ENCODE data around the gene PCSK6. TPM values are rescaled to one million over a fixed set of nuclear protein-coding genes. Genes with fewer than 3 reads are reported as not detected.
"Not testable (repeated sequence)": the region's sequence is repeated elsewhere in the genome, so short reads cannot be mapped to it uniquely, and the experiment has no call there.

The PCSK6 gene
- total RNA-seq, 4 donors from 2014 or later: 12.8 to 23.2 (median 18.4) TPM

GRCh38 chr15:101378171-101378755 lies 111.2 kb downstream of the PCSK6 start:
- H3K36me3 ChIP-seq: no peaks in the 10 kb centered on the region
- WGBS, 2 donors (ENCODE audit: low coverage in 1 of 2): 85 to 91% methylated on average over 7 to 8 of the region's 10 CpGs
- no peak overlapping the region for H3K4me3 ChIP-seq
- ATAC-seq: no peak
- no peak overlapping the region for H3K27ac ChIP-seq
- H3K9me3 ChIP-seq: no peaks in the 10 kb centered on the region
- H3K27me3 ChIP-seq: peaks cover 6% of the 10 kb centered on the region
- TF ChIP-seq EP300 (IDR thresholded peaks at IDR 0.05) (no peak), POLR2A (IDR thresholded peaks at IDR 0.05) (no peak), CTCF (IDR thresholded peaks at IDR 0.05) (no peak), POLR2AphosphoS5 (IDR thresholded peaks at IDR 0.05) (no peak)
- H3K4me1 ChIP-seq: no peaks in the 10 kb centered on the region

GRCh38 chr15:101376615-101377395 lies 112.7 kb downstream of the PCSK6 start:
- no peak for ATAC-seq
- 80 to 88% methylated on average over 1 of the region's 14 CpGs for WGBS, 2 donors (ENCODE audit: low coverage in 1 of 2)
- TF ChIP-seq CTCF (IDR thresholded peaks at IDR 0.05) (no peak), EP300 (IDR thresholded peaks at IDR 0.05) (no peak), POLR2AphosphoS5 (IDR thresholded peaks at IDR 0.05) (no peak), POLR2A (IDR thresholded peaks at IDR 0.05) (no peak)

GRCh38 chr15:101375006-101375405 lies 114.5 kb downstream of the PCSK6 start:
- WGBS, 2 donors (ENCODE audit: low coverage in 1 of 2): 86% methylated on average over 5 to 15 of the region's 15 CpGs
- H3K4me3 ChIP-seq, ATAC-seq, H3K9me3 ChIP-seq, H3K36me3 ChIP-seq, H3K4me1 ChIP-seq, H3K27ac ChIP-seq: not testable (repeated sequence)
- peaks cover 20% of the 10 kb centered on the region for H3K27me3 ChIP-seq

More at GRCh38 chr15:101376615-101377395, 112.7 kb downstream of the PCSK6 start:
- H3K27me3 ChIP-seq: peaks cover 7% of the 10 kb centered on the region
- peaks cover 0 to 8% (median 0%) of the 10 kb centered on the region in 3 donors for H3K4me1 ChIP-seq
- H3K4me3 ChIP-seq: no peak overlapping the region
- H3K36me3 ChIP-seq: no peaks in the 10 kb centered on the region
- H3K9me3 ChIP-seq: no peaks in the 10 kb centered on the region
- no peak overlapping the region for H3K27ac ChIP-seq

GRCh38 chr15:101374326-101374725 lies 115.2 kb downstream of the PCSK6 start:
- Histone ChIP-seq H3K27me3 (peaks cover 20% of the 10 kb centered on the region), H3K9me3 (no peaks in the 10 kb centered on the region), H3K27ac (no peak overlapping the region), H3K4me1 (peaks cover 0 to 8% (median 0%) of the 10 kb centered on the region in 3 donors), H3K36me3 (no peaks in the 10 kb centered on the region), H3K4me3 (no peak overlapping the region)
- WGBS, 2 donors (ENCODE audit: low coverage in 1 of 2): 92 to 93% methylated on average over 3 to 6 of the region's 6 CpGs
- no peak for TF ChIP-seq POLR2A (IDR thresholded peaks at IDR 0.05)
- TF ChIP-seq POLR2AphosphoS5 (IDR thresholded peaks at IDR 0.05): no peak
- TF ChIP-seq EP300 (IDR thresholded peaks at IDR 0.05): no peak
- TF ChIP-seq CTCF (IDR thresholded peaks at IDR 0.05): no peak
- ATAC-seq: no peak

- Histone ChIP-seq H3K4me1 (peaks cover 0 to 8% (median 0%) of the 10 kb centered on the region in 3 donors), H3K27me3 (peaks cover 20% of the 10 kb centered on the region), H3K27ac (no peak overlapping the region), H3K4me3 (no peak overlapping the region), H3K36me3 (no peaks in the 10 kb centered on the region), H3K9me3 (no peaks in the 10 kb centered on the region)
- 15 to 17% methylated on average over 3 of the region's 3 CpGs for WGBS, 2 donors (ENCODE audit: low coverage in 1 of 2)
- TF ChIP-seq CTCF (IDR thresholded peaks at IDR 0.05) (no peak), EP300 (IDR thresholded peaks at IDR 0.05) (no peak), POLR2A (IDR thresholded peaks at IDR 0.05) (no peak), POLR2AphosphoS5 (IDR thresholded peaks at IDR 0.05) (no peak)
- ATAC-seq: no peak
These were observed 115.9 kb downstream of the PCSK6 start for GRCh38 chr15:101373577-101373976.

Data from gastroesophageal sphincter (tissue), 4 donors.